HG02981 (cell line): Measurements from ENCODE around the gene EFCAB12.
"Not testable (repeated sequence)": the region's sequence is repeated elsewhere in the genome, so short reads cannot be mapped to it uniquely, and the experiment has no call there.

Experiments used
- ATAC-seq: cut with Tn5 transposase; IDR thresholded peaks from one replicate; pipeline ENCODE4 v1.9.1; 2021; ENCODE audit warnings: mild to moderate bottlenecking, moderate library complexity; ENCODE audit not compliant: unreplicated experiment

The EFCAB12 gene

DNA sequence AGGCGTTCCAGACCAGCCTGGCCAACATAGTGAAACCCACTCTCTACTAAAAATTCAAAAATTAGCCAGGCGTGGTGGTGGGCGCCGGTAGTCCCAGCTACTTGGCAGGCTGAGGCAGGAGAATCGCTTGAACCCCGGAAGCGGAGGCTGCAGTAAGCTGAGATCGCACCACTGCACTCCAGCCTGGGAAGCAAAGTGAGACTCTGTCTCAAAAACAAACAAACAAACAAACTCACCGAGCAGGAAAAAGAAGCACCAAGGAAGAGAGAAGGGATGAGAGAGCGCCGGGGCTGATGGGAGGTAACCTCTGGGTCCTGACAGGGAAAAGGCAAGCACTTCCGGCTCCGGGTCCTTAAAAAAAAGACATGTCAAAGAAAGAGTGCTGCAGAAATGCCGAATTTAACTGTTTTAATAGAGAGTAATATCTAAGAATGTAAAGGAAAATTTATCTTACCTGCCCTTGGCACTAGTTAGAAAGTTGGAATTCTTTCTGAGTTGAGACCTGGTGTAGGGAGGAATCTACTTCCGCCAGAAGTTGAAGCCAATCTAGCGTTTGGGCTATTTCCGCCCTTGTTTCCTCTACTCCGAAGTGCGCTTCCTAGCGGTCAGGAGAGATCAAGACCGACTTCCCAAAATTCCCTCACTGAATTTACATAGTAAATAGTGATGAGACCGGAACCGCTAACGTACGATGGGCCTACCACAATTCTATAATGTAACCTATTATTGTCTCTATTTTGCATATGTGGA, 29.1 kb downstream of the EFCAB12 start:
- peak; percentile 70 for ATAC-seq

DNA sequence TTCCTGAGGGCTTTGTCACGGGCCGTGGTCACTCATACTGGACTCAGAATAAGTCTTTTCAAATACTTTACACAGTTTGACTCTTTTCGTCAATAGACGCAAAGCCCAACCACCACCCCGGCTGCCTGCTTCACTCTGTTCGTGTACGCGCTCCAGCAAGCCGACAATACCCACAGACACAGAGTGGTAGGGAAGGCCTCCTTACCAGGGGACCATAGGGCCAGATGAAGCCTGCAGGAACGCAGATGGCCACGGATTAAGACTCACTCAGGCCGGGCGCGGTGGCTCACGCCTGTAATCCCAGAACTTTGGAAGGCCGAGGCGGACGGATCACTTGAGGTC, 29.7 kb downstream of the EFCAB12 start:
- ATAC-seq, result peak; percentile 32

DNA sequence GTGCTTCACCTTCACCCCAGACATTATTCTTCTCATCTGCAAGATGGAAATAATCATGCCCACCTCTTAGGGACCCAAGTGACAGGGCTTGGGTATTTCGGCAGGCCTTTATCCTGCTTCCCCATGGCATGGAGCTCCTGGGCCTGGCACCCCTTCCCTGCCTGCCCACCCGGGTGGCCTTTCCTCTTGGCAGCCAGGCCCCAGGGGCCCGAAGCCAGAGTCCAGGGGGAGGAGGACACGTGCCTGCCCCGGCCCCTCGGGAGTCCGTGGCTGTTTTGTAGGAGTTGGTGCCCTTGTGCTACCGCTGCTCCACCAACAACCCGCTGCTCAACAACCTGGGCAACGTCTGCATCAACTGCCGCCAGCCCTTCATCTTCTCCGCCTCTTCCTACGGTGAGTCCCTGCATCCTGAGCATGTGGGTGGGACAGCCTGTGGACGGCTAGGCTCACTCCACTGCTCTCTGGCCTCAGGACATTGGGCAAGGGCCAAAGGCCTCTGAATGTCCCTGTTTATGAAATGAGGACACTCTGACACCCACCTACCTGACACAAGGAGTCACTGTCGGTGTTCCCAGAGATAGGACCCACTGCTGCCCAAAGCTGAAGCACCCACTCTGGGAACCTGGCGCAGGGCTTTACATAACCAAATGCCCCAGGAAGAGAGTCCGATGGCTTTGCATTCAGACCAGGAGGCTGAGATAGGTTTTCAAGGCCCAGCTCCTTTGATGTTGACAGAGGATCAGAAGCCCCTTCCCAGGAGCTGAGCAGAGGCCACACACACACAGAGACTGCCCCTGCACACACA, 34.5 kb downstream of the EFCAB12 start:
- ATAC-seq, result not testable (repeated sequence)

- no peak for ATAC-seq
These were observed 35.2 kb downstream of the EFCAB12 start for GRCh38 chr3:129393271-129393670.

DNA sequence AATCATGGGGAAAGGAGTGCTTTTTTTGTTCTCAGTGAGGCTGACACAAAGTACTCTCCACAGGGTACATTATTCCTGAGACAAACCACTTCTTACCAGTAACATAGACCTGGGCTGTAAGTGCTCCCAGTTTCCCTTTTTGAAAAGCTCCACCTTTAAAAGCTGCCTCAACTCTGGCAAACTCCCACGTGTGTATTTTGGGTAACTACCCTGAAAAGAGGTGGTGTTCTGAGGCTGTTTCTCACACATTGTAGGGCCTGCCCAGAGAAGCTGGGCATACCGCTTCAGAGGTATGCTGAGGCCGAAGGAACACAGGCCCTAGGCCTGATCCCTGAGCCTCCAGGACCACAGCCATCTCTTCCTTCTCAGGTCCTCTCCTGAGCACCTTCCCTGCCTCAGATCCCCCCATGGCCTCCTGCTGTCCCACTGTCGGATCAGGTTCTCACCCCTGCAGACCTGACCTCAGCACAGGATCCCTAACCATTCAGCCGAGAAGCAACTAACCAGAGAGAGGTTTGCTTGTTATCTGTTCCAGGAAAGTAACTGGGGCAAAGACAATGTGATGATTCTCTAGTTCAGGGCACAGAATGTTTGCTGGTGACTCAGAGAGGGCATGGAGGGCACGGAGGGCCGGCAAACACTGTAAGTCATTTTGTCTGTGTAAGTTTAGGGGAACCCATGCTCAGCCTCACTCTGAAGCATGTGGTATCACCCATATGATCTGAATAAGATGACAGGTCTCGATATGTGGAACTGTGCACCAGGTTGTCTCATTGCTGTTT, 36.1 kb downstream of the EFCAB12 start:
- ATAC-seq, result not testable (repeated sequence)

- not testable (repeated sequence) for ATAC-seq
These were observed 36.9 kb downstream of the EFCAB12 start for GRCh38 chr3:129391583-129391982.

DNA sequence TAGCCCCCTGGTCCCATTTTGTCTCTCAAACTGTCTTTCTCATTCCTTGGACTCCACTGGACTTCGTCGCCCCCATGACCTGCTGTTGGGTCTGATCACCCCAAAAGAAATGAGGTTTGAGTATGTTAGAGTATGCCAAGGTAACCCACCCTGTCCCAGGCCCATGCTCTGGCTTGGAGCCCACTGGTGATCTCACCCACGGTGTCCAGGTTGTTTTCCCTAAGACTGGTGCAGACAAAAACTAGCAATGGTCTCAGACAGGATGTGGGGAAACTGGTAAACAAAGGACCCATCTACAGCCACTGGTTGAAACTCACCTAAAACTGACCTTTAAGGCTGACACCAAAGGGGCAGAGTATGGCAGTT, 38.9 kb downstream of the EFCAB12 start:
- ATAC-seq, result no peak

GRCh38 chr3:129388791-129389571, 39.5 kb downstream of the EFCAB12 start:
- ATAC-seq, result not testable (repeated sequence)

GRCh38 chr3:129387487-129387886, 40.9 kb downstream of the EFCAB12 start:
- no peak for ATAC-seq

DNA sequence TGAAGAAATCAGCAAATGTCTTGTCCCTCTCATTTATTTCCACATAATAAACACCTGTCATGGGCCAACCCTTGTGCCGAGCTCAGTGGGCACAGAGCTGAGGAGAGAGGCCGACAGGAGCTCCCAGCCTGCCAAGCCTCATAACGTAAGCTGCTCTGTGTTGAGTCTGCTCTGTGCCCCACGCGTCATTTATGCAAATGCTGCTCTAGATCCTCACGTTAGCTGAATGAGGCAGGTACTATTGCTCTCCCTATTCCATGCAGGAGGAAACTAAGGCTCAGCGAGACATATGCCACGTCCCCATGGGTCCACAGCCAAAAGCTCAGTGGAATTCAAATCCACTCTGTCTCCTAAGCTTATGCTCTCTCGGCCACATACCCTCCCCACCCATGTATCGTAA, 41.5 kb downstream of the EFCAB12 start:
- ATAC-seq, result no peak

- not testable (repeated sequence) for ATAC-seq
These were observed 42.9 kb downstream of the EFCAB12 start for GRCh38 chr3:129385507-129385906.

DNA sequence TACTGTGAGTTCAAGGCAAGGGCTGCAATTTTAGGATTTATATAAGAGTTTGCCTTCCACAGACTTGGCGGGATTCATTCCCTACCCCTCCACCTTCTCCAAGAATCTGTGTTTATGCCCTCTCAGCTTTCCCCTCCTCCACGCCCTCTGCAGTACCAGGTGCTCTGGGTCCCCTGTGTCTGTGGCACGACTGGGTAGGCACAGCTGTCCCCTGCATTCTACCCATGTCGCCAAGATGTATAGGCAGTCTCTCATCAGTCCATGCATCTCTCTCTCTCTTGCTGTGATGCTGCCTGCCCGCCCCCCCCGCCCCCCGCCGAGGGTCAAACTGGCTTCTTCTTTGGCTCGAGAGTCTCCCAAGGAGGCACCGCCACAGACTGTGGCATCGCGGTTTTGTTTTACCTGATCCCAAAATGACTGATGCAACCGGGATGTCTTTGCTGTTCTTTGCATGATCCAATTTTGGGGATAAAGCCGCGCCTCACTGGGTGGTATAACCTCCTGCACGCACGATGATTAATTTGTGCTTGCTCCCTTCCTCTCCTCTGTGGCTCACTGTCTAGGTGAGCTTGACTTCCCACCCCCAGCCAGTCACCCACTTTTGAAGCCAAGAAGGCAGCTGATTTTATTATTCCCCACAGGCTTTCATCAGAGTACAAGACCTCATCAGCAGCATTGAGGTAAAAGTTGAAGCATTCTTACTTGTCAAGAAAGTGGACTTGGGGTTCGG, 43.7 kb downstream of the EFCAB12 start:
- no peak for ATAC-seq

- ATAC-seq, result not testable (repeated sequence)
These were observed 44.3 kb downstream of the EFCAB12 start for GRCh38 chr3:129384103-129384502.

- peak; percentile 86 for ATAC-seq
These were observed 45.1 kb downstream of the EFCAB12 start for GRCh38 chr3:129383292-129383860.

- no peak for ATAC-seq
These were observed 46.1 kb downstream of the EFCAB12 start for GRCh38 chr3:129382366-129382765.

- no peak for ATAC-seq
These were observed 48.7 kb downstream of the EFCAB12 start for GRCh38 chr3:129379582-129380358.

GRCh38 chr3:129378949-129379348, 49.5 kb downstream of the EFCAB12 start:
- no peak for ATAC-seq

GRCh38 chr3:129377615-129378014, 50.8 kb downstream of the EFCAB12 start:
- no peak for ATAC-seq

DNA sequence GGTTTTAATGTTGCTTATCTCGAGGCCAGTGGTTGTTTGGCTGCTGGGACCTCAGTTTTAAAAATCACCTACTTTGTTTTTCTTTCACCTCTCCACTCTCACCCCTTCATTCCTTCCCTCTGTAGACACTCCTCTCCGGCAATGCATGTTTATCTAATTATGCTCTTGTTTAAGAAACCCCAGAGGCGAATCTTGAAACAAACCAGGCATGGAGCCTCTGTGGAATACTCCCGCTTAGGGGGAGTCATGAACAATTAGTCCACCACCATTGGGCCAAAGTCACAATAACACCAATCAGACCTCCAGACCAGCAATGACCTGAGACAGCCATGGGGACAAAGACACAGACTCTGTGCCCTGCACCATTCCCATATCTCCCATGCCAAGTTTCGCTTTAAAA, 53.3 kb downstream of the EFCAB12 start:
- ATAC-seq, result no peak
